IMR-90 (cell line): ENCODE data around the gene RHEX. TPM values are rescaled to one million over a fixed set of nuclear protein-coding genes. Genes with fewer than 3 reads are reported as not detected.

ENCODE experiments used
- ATAC-seq: fragments of 200-7000 bp; cut with Tn5 transposase; 2 replicates; pipeline ENCODE4 v1.9.1; 2020; ENCODE audit warnings: low read depth, mild to moderate bottlenecking, moderate library complexity
- BruUV-seq: library from RNA; stranded (reverse); fragments of 400-500 nt; replicated peaks from 2 replicates; lab custom pipeline; 2021; lab: Mats Ljungman, UMichigan
- CTCF ChIA-PET: fragments of 300-600 bp; formaldehyde crosslinking; extraction: SDS; loops from one replicate; lab custom pipeline; 2021; ENCODE audit warnings: antibody characterized with exemption; lab: Yijun Ruan, JAX
- POLR2A ChIA-PET: fragments of 300-600 bp; sonication (Branson Sonifier 250); formaldehyde crosslinking; loops from one replicate; lab custom pipeline; 2022; ENCODE audit warnings: antibody characterized with exemption; ENCODE audit not compliant: unreplicated experiment; lab: Charles Lee
- DNase-seq: peaks from one replicate; pipeline ENCODE4 v3.0.0; 2013
- H2AFZ ChIP-seq: replicated peaks from 2 replicates; pipeline ENCODE3; 2013; ENCODE audit warnings: low read length, mild to moderate bottlenecking; ENCODE audit not compliant: poor library complexity
- H2AK5ac ChIP-seq: 2 replicates; pipeline ENCODE4 v1.6.1; 2013; ENCODE audit warnings: low read depth, low read length, inconsistent platforms
- H2AK9ac ChIP-seq: replicated peaks from 2 replicates; pipeline ENCODE3; 2013; ENCODE audit warnings: mild to moderate bottlenecking, low read depth, low read length, moderate library complexity; ENCODE audit not compliant: poor library complexity
- H2BK120ac ChIP-seq: 2 replicates; pipeline ENCODE4 v1.6.1; 2013; ENCODE audit warnings: low read depth, low read length, inconsistent platforms
- H2BK15ac ChIP-seq: 3 replicates; pipeline ENCODE4 v1.6.1; 2013; ENCODE audit warnings: low read depth, low read length, inconsistent platforms
- H2BK20ac ChIP-seq: 2 replicates; pipeline ENCODE4 v1.6.1; 2013; ENCODE audit warnings: low read depth, mild to moderate bottlenecking, inconsistent platforms, low read length, moderate library complexity
- H2BK5ac ChIP-seq: 2 replicates; pipeline ENCODE4 v1.6.1; 2013; ENCODE audit warnings: mild to moderate bottlenecking, low read depth, low read length, inconsistent platforms; ENCODE audit not compliant: poor library complexity, severe bottlenecking
- H3K14ac ChIP-seq: replicated peaks from 2 replicates; pipeline ENCODE4 v1.6.1; 2013; ENCODE audit warnings: low read depth, low read length, inconsistent platforms
- H3K18ac ChIP-seq: 2 replicates; pipeline ENCODE4 v1.6.1; 2013; ENCODE audit warnings: low read depth, low read length, control low read depth
- H3K23ac ChIP-seq: 2 replicates; pipeline ENCODE4 v1.6.1; 2013; ENCODE audit warnings: low read depth, low read length, inconsistent platforms
- H3K27ac ChIP-seq: 2 replicates; pipeline ENCODE4 v1.5.1; 2013; ENCODE audit warnings: mild to moderate bottlenecking, control low read depth, low read length; ENCODE audit not compliant: insufficient read depth
- H3K27me3 ChIP-seq: 2 replicates; pipeline ENCODE4 v1.6.1; 2013; ENCODE audit warnings: low read length; ENCODE audit not compliant: control insufficient read depth, insufficient read depth
- H3K36me3 ChIP-seq: 2 replicates; pipeline ENCODE4 v1.6.1; 2013; ENCODE audit warnings: low read length, mixed read lengths; ENCODE audit not compliant: control insufficient read depth, insufficient read depth
- H3K4ac ChIP-seq: 2 replicates; pipeline ENCODE4 v1.6.1; 2013; ENCODE audit warnings: low read depth, low read length, inconsistent platforms
- H3K4me1 ChIP-seq: 2 replicates; pipeline ENCODE4 v1.6.1; 2013; ENCODE audit warnings: low read length, mixed read lengths; ENCODE audit not compliant: control insufficient read depth, insufficient read depth
- H3K4me2 ChIP-seq: 2 replicates; pipeline ENCODE4 v1.6.1; 2013; ENCODE audit warnings: low read depth, mild to moderate bottlenecking, control low read depth, low read length, moderate library complexity
- H3K4me3 ChIP-seq: 2 replicates; pipeline ENCODE4 v1.5.1; 2013; ENCODE audit warnings: low read depth, mild to moderate bottlenecking, control low read depth, low read length, moderate library complexity; ENCODE audit not compliant: insufficient read depth
- H3K56ac ChIP-seq: 2 replicates; pipeline ENCODE4 v1.6.1; 2013; ENCODE audit warnings: low read length, inconsistent platforms; ENCODE audit not compliant: insufficient read depth; ENCODE audit errors: extremely low read depth
- H3K79me1 ChIP-seq, 2 experiments: 2 replicates each; pipeline ENCODE4 v1.6.1; 2013; ENCODE audit warnings: low read length in 2 of 2, inconsistent platforms in 1 of 2, low read depth in 1 of 2
- H3K9ac ChIP-seq: 2 replicates; pipeline ENCODE4 v1.6.1; 2013; ENCODE audit warnings: low read depth, low read length, control low read depth
- H3K9me1 ChIP-seq: 2 replicates; pipeline ENCODE4 v1.6.1; 2013; ENCODE audit warnings: low read length, inconsistent platforms; ENCODE audit not compliant: insufficient read depth
- H3K9me3 ChIP-seq: 2 replicates; pipeline ENCODE4 v1.6.1; 2013; ENCODE audit warnings: low read length; ENCODE audit not compliant: control insufficient read depth, insufficient read depth
- H4K20me1 ChIP-seq: 2 replicates; pipeline ENCODE4 v1.6.1; 2013; ENCODE audit warnings: low read length, inconsistent platforms; ENCODE audit not compliant: insufficient read depth
- H4K5ac ChIP-seq: 2 replicates; pipeline ENCODE4 v1.6.1; 2013; ENCODE audit warnings: mild to moderate bottlenecking, low read depth, low read length, control low read depth
- H4K8ac ChIP-seq, 2 experiments: 2 replicates each; pipeline ENCODE4 v1.6.1; 2013; ENCODE audit warnings: low read depth in 2 of 2, low read length in 2 of 2, control low read depth in 1 of 2, inconsistent platforms in 1 of 2
- H4K91ac ChIP-seq: 2 replicates; pipeline ENCODE4 v1.6.1; 2013; ENCODE audit warnings: low read depth, low read length, inconsistent platforms; ENCODE audit not compliant: insufficient read depth
- FOS ChIP-seq: fragments of 150-350 bp; IDR thresholded peaks from 2 replicates; pipeline ENCODE4 v1.6.1; 2016; ENCODE audit warnings: low read depth, low read length
- WGBS, 2 experiments: methylation state at CpG; one replicate each; pipeline versions ENCODE4 v1.1.5 to v1.1.7; 2013; ENCODE audit warnings: missing lambda C conversion rate in 2 of 2; ENCODE audit not compliant: insufficient read length in 1 of 2; ENCODE audit errors: extremely low coverage in 2 of 2; 5-methylcytosine and 5-hydroxymethylcytosine counted together
- dilution Hi-C: fragments of 300-500 bp; cut with HindIII; formaldehyde crosslinking; loops from one replicate; pipeline ENCODE4 v1.14.3; 2018; ENCODE audit warnings: low sequenced_read_pairs; ENCODE audit not compliant: unreplicated experiment
- in situ Hi-C: fragments of 300-500 bp; cut with MboI; formaldehyde crosslinking; loops from 3 replicates; pipeline ENCODE4 v1.14.3; 2019; ENCODE audit warnings: low sequenced_read_pairs, inconsistent platforms, mixed read lengths
- intact Hi-C: fragments of 100-400 bp; cut with micrococcal nuclease; formaldehyde crosslinking; loops from 2 replicates; pipeline ENCODE4 v1.10.0; 2022
- polyA plus RNA-seq, 3 experiments: library from polyadenylated mRNA; depleted of rRNA; stranded (reverse); fragments of >200 nt; gene quantifications; 2 replicates each; pipeline ENCODE4 v1.2.3, GENCODE V29; 2012; ENCODE audit warnings: low replicate concordance in 1 of 3
- total RNA-seq: library from RNA; depleted of rRNA; stranded (reverse); fragments of >200 nt; gene quantifications from 2 replicates; pipeline ENCODE4 v1.2.3, GENCODE V29; 2012

Gene RHEX
- total and polyA plus RNA-seq, 2 of the 4 experiments (the other 2 are of a cell fraction) = not detected

DNA sequence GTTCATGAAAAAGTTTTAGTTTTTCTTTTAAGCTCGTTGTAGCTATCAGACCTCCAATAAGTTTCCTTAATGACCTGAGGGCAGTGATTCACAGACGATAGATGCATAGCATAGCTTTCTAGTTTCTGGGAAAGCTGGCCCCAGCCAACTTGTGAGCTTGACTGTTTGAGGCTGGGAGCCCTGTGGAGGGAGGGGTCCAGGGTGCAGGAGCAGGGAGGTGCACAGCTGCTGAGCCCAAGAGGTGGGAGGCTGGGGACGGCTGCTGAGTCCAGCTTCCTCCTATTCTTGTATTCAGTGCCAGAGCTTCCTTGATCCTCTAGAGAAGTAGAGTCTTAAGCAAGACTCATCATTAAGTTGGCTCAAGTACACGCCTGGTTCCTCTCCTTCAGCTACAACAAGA is 75.2 kb downstream of the RHEX start:
- Histone ChIP-seq H2BK5ac (no peak overlapping the region), H3K18ac (no peak overlapping the region), H3K56ac (no peak overlapping the region), H4K5ac (no peak overlapping the region), H2AK9ac (no peak overlapping the region), H2AFZ (no peak overlapping the region), H3K4me1 (no peaks in the 10 kb centered on the region), H3K79me1 (no peaks in the 10 kb centered on the region), H3K4me3 (no peak overlapping the region), H2BK20ac (no peak overlapping the region), H3K9me1 (no peaks in the 10 kb centered on the region), H3K9me3 (no peaks in the 10 kb centered on the region), H2BK120ac (no peak overlapping the region), H3K27ac (no peak overlapping the region), H3K4me2 (no peak overlapping the region), H2BK15ac (no peak overlapping the region), H3K27me3 (peaks cover 39% of the 10 kb centered on the region), H3K9ac (no peak overlapping the region), H4K20me1 (no peaks in the 10 kb centered on the region), H3K23ac (no peak overlapping the region), H4K8ac (no peak overlapping the region), H3K14ac (no peak overlapping the region), H3K4ac (no peak overlapping the region), H2AK5ac (no peak overlapping the region), H3K36me3 (no peaks in the 10 kb centered on the region), H4K91ac (no peak overlapping the region)
- ATAC-seq = no peak
- dilution Hi-C loops (no loop called here), intact Hi-C loops (no loop called here), in situ Hi-C loops (no loop called here)
- POLR2A ChIA-PET = no interaction called here
- WGBS, 2 experiments = no CpG with 5 or more reads among the region's 4 CpGs
- CTCF ChIA-PET = interaction anchor here (1.0 kb wide), 1 partner anchor 83 kb away, joined by 3 read pairs; no protein-coding TSS in a partner anchor
- TF ChIP-seq FOS = no peak
- BruUV-seq = no TSS peak
- DNase-seq = peak; percentile 4
